ENCODE results near the gene TNS1. TPM values are rescaled to one million over a fixed set of nuclear protein-coding genes. Genes with fewer than 3 reads are reported as not detected.

TNS1 gene
- total RNA-seq, 1 experiment from 2014 or later = 6.2 TPM

- Histone ChIP-seq H2AFZ (ENCODE audit: low read depth, low read length, poor library complexity, severe bottlenecking) (no peak overlapping the region), H3K27ac (ENCODE audit: low read depth, low read length) (no peak overlapping the region), H3K4me3 (replicated peaks in 1 of 2; ENCODE audit: low read depth in 1 of 2, low read length in 2 of 2) (no peak overlapping the region), H3K9ac (ENCODE audit: low read length) (no peak overlapping the region), H3K79me2 (ENCODE audit: insufficient read depth, low read length) (no peaks in the 10 kb centered on the region), H3K4me2 (ENCODE audit: low read length) (no peak overlapping the region), H4K20me1 (ENCODE audit: insufficient read depth) (no peaks in the 10 kb centered on the region), H3K9me3 (ENCODE audit: control insufficient read depth in 1 of 2, insufficient read depth in 1 of 2, low read depth in 1 of 2, low read length in 2 of 2) (no peaks in the 10 kb centered on the region), H3K9me2 (ENCODE audit: insufficient read depth) (no peaks in the 10 kb centered on the region), H3K36me3 (ENCODE audit: control insufficient read depth in 1 of 2, insufficient read depth in 2 of 2, low read length in 2 of 2) (no peaks in the 10 kb centered on the region), H3K27me3 (ENCODE audit: insufficient read depth, low read length) (no peaks in the 10 kb centered on the region), H3K4me1 (ENCODE audit: control insufficient read depth in 1 of 2, insufficient read depth in 2 of 2, low read length in 2 of 2) (no peaks in the 10 kb centered on the region)
- POLR2A ChIA-PET = no interaction called here
- no TSS peak for BruUV-seq (replicated peaks)
- intact Hi-C loops (cut with micrococcal nuclease) = no loop called here
- TF ChIP-seq SIN3A (IDR thresholded peaks at IDR 0.05; ENCODE audit: low read depth) = no peak
- TF ChIP-seq YY1 (IDR thresholded peaks at IDR 0.05; ENCODE audit: extremely low read depth, insufficient replicate concordance, low read depth, low read length) = no peak
- no peak for TF ChIP-seq SRF (IDR thresholded peaks at IDR 0.05; ENCODE audit: low read depth)
- TF ChIP-seq MAX (IDR thresholded peaks at IDR 0.05) = no peak
- TF ChIP-seq ATF3 (IDR thresholded peaks at IDR 0.05) = no peak
- TF ChIP-seq CTCF (IDR thresholded peaks at IDR 0.05 in 2 of 3, conservative IDR thresholded peaks at IDR 0.05 in 1 of 3; ENCODE audit: borderline replicate concordance in 1 of 3, insufficient read depth in 1 of 3, low read depth in 2 of 3, low read length in 2 of 3) = no peak
- no peak for TF ChIP-seq POLR2A (IDR thresholded peaks at IDR 0.05; ENCODE audit: borderline replicate concordance, extremely low read depth, insufficient read depth, insufficient read length)
- no peak for TF ChIP-seq ZBTB33 (IDR thresholded peaks at IDR 0.05; ENCODE audit: extremely low read depth, insufficient replicate concordance, low read length)
- DNase-seq (ENCODE audit: low read depth, low spot score) = no peak
- RAD21 ChIA-PET (ENCODE audit: low non-redundant PET in 1 of 2, low total read pairs in 2 of 2, uncharacterized antibody in 2 of 2, unreplicated experiment in 2 of 2) = no interaction called here
- ATAC-seq = no peak
- CTCF ChIA-PET = no interaction called here
Measured at GRCh38 chr2:217935235-217935879, 67.4 kb downstream of the TNS1 start.

Data from HCT116 (cell line).